ENCODE data around the gene MIPOL1.

DNA sequence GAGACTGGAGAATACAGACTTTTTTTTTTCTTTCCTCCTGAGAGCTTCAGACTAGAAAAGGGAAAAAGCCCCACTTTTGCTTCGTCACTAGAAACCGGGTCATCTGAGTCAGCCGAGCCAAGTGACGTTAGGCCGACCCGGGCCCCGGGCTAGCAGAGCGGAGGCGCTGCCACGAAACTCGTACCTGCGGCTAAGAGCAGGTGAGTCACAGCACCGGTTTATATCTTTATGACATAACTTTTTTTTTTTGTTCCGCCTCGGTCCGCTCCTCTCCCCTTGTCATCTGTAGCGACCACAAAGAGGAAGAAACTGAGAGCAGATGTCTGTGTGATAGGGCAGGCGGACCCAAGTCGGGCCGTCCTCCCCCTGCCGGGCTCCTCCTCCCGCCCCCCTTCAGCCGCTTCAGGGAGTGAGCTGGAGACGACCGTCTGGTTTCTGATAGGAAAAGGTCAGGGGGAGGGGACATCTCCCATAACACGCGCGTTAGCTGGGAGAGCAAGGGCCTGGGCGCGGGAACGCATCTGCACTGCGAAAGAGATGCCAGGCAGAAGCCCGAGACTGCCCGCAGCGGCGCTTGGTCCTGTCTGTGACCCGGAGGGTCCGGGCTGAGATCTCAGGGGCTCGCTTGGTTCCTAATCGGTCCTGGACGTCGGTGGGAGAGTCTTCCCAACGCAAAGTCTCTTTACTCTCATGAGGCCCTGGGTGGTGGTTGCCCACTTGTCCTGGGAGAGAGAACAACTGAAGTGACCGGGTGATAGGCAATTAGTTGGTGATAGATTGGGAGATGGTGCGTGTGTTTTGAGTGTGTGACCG, 398.3 kb downstream of the MIPOL1 start:
- TF ChIP-seq, protein P1, sequence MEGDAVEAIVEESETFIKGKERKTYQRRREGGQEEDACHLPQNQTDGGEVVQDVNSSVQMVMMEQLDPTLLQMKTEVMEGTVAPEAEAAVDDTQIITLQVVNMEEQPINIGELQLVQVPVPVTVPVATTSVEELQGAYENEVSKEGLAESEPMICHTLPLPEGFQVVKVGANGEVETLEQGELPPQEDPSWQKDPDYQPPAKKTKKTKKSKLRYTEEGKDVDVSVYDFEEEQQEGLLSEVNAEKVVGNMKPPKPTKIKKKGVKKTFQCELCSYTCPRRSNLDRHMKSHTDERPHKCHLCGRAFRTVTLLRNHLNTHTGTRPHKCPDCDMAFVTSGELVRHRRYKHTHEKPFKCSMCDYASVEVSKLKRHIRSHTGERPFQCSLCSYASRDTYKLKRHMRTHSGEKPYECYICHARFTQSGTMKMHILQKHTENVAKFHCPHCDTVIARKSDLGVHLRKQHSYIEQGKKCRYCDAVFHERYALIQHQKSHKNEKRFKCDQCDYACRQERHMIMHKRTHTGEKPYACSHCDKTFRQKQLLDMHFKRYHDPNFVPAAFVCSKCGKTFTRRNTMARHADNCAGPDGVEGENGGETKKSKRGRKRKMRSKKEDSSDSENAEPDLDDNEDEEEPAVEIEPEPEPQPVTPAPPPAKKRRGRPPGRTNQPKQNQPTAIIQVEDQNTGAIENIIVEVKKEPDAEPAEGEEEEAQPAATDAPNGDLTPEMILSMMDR (IDR thresholded peaks at IDR 0.05): no peak
- TF ChIP-seq POLR2A (IDR thresholded peaks at IDR 0.05): no peak
- TF ChIP-seq EP300 (IDR thresholded peaks at IDR 0.05): no peak

All from ovary (tissue), 3 donors.